ENCODE measurements around the gene JHY. TPM values are rescaled to one million over a fixed set of nuclear protein-coding genes. Genes with fewer than 3 reads are reported as not detected.
A peak's percentile ranks its signal among the peaks of the same experiment; 100 is the strongest.

The JHY gene
- total RNA-seq, 4 donors from 2014 or later = 9.6 to 14.9 (median 10.6) TPM

GRCh38 chr11:122864386-122865115 lies 18.0 kb upstream of the JHY start:
- TF ChIP-seq EP300 (IDR thresholded peaks at IDR 0.05) (no peak), POLR2AphosphoS5 (IDR thresholded peaks at IDR 0.05) (no peak), POLR2A (IDR thresholded peaks at IDR 0.05; ENCODE audit: low read depth) (no peak)
- TF ChIP-seq, protein P1, sequence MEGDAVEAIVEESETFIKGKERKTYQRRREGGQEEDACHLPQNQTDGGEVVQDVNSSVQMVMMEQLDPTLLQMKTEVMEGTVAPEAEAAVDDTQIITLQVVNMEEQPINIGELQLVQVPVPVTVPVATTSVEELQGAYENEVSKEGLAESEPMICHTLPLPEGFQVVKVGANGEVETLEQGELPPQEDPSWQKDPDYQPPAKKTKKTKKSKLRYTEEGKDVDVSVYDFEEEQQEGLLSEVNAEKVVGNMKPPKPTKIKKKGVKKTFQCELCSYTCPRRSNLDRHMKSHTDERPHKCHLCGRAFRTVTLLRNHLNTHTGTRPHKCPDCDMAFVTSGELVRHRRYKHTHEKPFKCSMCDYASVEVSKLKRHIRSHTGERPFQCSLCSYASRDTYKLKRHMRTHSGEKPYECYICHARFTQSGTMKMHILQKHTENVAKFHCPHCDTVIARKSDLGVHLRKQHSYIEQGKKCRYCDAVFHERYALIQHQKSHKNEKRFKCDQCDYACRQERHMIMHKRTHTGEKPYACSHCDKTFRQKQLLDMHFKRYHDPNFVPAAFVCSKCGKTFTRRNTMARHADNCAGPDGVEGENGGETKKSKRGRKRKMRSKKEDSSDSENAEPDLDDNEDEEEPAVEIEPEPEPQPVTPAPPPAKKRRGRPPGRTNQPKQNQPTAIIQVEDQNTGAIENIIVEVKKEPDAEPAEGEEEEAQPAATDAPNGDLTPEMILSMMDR (IDR thresholded peaks at IDR 0.05) = no peak
- no peaks in the 10 kb centered on the region for H3K36me3 ChIP-seq
- no peak overlapping the region for H3K27ac ChIP-seq (replicated peaks in 1 of 4)
- no peaks in the 10 kb centered on the region for H3K9me3 ChIP-seq
- H3K27me3 ChIP-seq = peaks cover 0 to 18% (median 0%) of the 10 kb centered on the region in 4 donors
- peak; percentile 0 for DNase-seq (ENCODE audit: extremely low spot score)
- WGBS = 77% methylated on average over 7 of the region's 7 CpGs
- peaks cover 0 to 4% (median 0%) of the 10 kb centered on the region in 4 donors for H3K4me1 ChIP-seq
- intact Hi-C loops (cut with DNase I) = loop anchor here (10.0 kb wide), 2 partner anchors 190 to 400 kb away; no protein-coding TSS in a partner anchor
- H3K4me3 ChIP-seq = no peak overlapping the region

DNA sequence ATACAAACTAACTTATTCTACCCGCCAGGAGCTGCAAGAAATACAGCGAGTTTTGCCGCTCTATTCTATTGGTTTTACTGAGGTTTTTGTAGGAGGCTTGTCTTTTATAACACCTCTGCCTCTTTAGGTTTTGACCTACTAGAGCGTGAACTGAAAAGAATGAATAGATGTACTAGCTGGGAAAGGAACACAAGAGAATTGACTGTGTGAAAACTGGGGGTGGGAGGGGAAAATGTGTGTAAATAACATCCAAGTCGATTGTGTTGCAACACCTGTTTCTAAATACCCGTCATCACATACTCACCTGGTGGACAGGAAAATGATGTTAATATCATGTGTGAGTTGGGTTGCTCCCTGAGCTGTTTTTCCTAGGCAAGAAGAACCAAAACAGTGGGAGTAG lies 12.9 kb upstream of the JHY start:
- no peaks in the 10 kb centered on the region for H3K4me1 ChIP-seq
- DNase-seq (ENCODE audit: extremely low spot score) = no peak
- peaks cover 0 to 5% (median 0%) of the 10 kb centered on the region in 4 donors for H3K27me3 ChIP-seq
- no peaks in the 10 kb centered on the region for H3K9me3 ChIP-seq
- H3K4me3 ChIP-seq = no peak overlapping the region
- WGBS = 87% methylated on average over 6 of the region's 6 CpGs
- intact Hi-C loops (cut with DNase I) = loop anchor here (10.0 kb wide), 2 partner anchors 185 to 395 kb away; no protein-coding TSS in a partner anchor
- TF ChIP-seq POLR2A (IDR thresholded peaks at IDR 0.05; ENCODE audit: low read depth) = no peak
- TF ChIP-seq POLR2AphosphoS5 (IDR thresholded peaks at IDR 0.05) = no peak
- TF ChIP-seq, protein P1 (IDR thresholded peaks at IDR 0.05) = no peak
- TF ChIP-seq EP300 (IDR thresholded peaks at IDR 0.05) = no peak
- no peak overlapping the region for H3K27ac ChIP-seq (replicated peaks in 1 of 4)
- H3K36me3 ChIP-seq = no peaks in the 10 kb centered on the region

- Histone ChIP-seq H3K4me1 (no peaks in the 10 kb centered on the region), H3K9me3 (no peaks in the 10 kb centered on the region), H3K4me3 (no peak overlapping the region), H3K36me3 (no peaks in the 10 kb centered on the region), H3K27ac (replicated peaks in 1 of 4) (no peak overlapping the region), H3K27me3 (peaks cover 0 to 5% (median 0%) of the 10 kb centered on the region in 4 donors)
- DNase-seq (ENCODE audit: extremely low spot score) = no peak
- 87% methylated on average over 4 of the region's 4 CpGs for WGBS
- intact Hi-C loops (cut with DNase I) = no loop called here
- TF ChIP-seq, protein P1 (IDR thresholded peaks at IDR 0.05) = no peak
- no peak for TF ChIP-seq POLR2A (IDR thresholded peaks at IDR 0.05; ENCODE audit: low read depth)
- TF ChIP-seq POLR2AphosphoS5 (IDR thresholded peaks at IDR 0.05) = no peak
- TF ChIP-seq EP300 (IDR thresholded peaks at IDR 0.05) = no peak
Observed at GRCh38 chr11:122871302-122871701, 11.3 kb upstream of the JHY start.

- no peaks in the 10 kb centered on the region for H3K4me1 ChIP-seq
- no peak overlapping the region for H3K27ac ChIP-seq (replicated peaks in 1 of 4)
- no peak for TF ChIP-seq EP300 (IDR thresholded peaks at IDR 0.05)
- TF ChIP-seq POLR2A (IDR thresholded peaks at IDR 0.05; ENCODE audit: low read depth) = no peak
- no peak for TF ChIP-seq POLR2AphosphoS5 (IDR thresholded peaks at IDR 0.05)
- TF ChIP-seq, protein P1 (IDR thresholded peaks at IDR 0.05) = no peak
- no peaks in the 10 kb centered on the region for H3K9me3 ChIP-seq
- no peak overlapping the region for H3K4me3 ChIP-seq
- H3K27me3 ChIP-seq = no peaks in the 10 kb centered on the region
- H3K36me3 ChIP-seq = no peaks in the 10 kb centered on the region
- intact Hi-C loops (cut with DNase I) = no loop called here
- no peak for DNase-seq (ENCODE audit: extremely low spot score)
- WGBS = 86% methylated on average over 3 of the region's 3 CpGs
Observed at GRCh38 chr11:122872046-122872445, 10.5 kb upstream of the JHY start.

Data from esophagus muscularis mucosa (tissue), 4 donors.